Progenitor cell of endocrine pancreas (in vitro differentiated cells): ENCODE data around the gene ATE1. TPM values are rescaled to one million over a fixed set of nuclear protein-coding genes. Genes with fewer than 3 reads are reported as not detected.

Source experiments
- DNase-seq: peaks from one replicate; pipeline ENCODE4 v3.0.0; 2021; ENCODE audit warnings: low spot score; ENCODE audit not compliant: unreplicated experiment
- H3K27ac Mint-ChIP-seq: 2 replicates; pipeline ENCODE4 v1.8.0; 2021; ENCODE audit warnings: mild to moderate bottlenecking, moderate library complexity, mixed read lengths
- H3K27me3 Mint-ChIP-seq: 2 replicates; pipeline ENCODE4 v1.8.0; 2021; ENCODE audit warnings: mixed read lengths
- H3K36me3 Mint-ChIP-seq: 2 replicates; pipeline ENCODE4 v1.8.0; 2022; ENCODE audit warnings: mixed read lengths; ENCODE audit not compliant: insufficient read depth
- H3K4me1 Mint-ChIP-seq: 2 replicates; pipeline ENCODE4 v1.8.0; 2021; ENCODE audit warnings: low read depth, mixed read lengths
- H3K4me3 Mint-ChIP-seq: 2 replicates; pipeline ENCODE4 v1.8.0; 2021; ENCODE audit warnings: low read depth, mild to moderate bottlenecking, moderate library complexity, mixed read lengths
- H3K9me3 Mint-ChIP-seq: 2 replicates; pipeline ENCODE4 v1.8.0; 2021; ENCODE audit warnings: low read depth, mixed read lengths
- total RNA-seq: library from RNA; stranded (reverse); gene quantifications from 2 replicates; pipeline ENCODE4 v1.2.1, GENCODE V29; 2021
- TF ChIP-seq, protein P1 (sequence below): fragments of 200-600 bp; sonication (generic); IDR thresholded peaks from one replicate; pipeline ENCODE4 v1.5.0; 2021; ENCODE audit warnings: antibody characterized with exemption, mild to moderate bottlenecking; ENCODE audit not compliant: unreplicated experiment

Gene ATE1
- total RNA-seq, 1 donor from 2014 or later = 41.0 TPM

DNA sequence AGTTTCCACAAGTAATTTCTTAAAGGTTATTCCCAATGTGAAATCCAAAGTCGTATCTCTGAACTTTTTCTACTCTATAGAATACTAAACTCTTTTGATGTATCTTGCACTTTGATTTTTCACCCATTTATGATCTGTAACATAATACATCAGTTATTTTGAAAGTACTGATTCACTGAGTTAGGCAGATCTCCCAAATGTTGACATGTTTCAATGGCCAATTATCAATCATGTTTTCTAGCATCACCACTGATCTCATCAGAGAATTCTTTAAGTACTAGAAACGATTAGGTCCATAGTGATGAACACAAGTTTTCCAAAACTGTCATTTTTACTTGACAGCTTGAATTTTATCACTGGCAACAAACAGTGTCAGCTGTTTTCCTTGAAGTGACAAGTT is 119.0 kb downstream of the ATE1 start:
- H3K4me3 Mint-ChIP-seq = no peak overlapping the region
- DNase-seq = no peak
- peaks cover 7% of the 10 kb centered on the region for H3K4me1 Mint-ChIP-seq
- peaks cover 4% of the 10 kb centered on the region for H3K36me3 Mint-ChIP-seq
- H3K27ac Mint-ChIP-seq = no peak overlapping the region
- TF ChIP-seq, protein P1, sequence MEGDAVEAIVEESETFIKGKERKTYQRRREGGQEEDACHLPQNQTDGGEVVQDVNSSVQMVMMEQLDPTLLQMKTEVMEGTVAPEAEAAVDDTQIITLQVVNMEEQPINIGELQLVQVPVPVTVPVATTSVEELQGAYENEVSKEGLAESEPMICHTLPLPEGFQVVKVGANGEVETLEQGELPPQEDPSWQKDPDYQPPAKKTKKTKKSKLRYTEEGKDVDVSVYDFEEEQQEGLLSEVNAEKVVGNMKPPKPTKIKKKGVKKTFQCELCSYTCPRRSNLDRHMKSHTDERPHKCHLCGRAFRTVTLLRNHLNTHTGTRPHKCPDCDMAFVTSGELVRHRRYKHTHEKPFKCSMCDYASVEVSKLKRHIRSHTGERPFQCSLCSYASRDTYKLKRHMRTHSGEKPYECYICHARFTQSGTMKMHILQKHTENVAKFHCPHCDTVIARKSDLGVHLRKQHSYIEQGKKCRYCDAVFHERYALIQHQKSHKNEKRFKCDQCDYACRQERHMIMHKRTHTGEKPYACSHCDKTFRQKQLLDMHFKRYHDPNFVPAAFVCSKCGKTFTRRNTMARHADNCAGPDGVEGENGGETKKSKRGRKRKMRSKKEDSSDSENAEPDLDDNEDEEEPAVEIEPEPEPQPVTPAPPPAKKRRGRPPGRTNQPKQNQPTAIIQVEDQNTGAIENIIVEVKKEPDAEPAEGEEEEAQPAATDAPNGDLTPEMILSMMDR = no peak
- H3K27me3 Mint-ChIP-seq = no peaks in the 10 kb centered on the region
- no peaks in the 10 kb centered on the region for H3K9me3 Mint-ChIP-seq

DNA sequence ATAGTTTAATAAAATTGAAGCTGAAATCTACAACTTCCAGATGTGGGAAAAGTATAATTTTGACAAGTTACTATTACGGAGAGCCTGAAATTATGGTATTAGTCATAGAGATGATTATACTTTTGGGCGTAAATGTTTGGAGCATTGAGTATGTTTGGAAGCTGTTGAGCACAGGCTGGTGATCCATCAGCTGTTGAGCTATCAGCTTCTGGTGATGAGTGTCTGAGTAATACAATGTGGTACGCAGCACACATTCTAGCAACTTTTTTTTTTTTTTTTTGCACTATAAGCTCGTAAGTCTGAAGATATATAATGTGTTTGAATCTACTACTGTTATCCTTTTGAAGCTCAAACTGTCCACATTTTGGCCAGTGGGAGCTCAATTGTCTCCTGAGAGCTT is 123.4 kb downstream of the ATE1 start:
- Mint-ChIP-seq H3K27ac (no peak overlapping the region), H3K9me3 (no peaks in the 10 kb centered on the region), H3K4me1 (peaks cover 4% of the 10 kb centered on the region), H3K4me3 (no peak overlapping the region), H3K36me3 (peaks cover 2% of the 10 kb centered on the region), H3K27me3 (no peaks in the 10 kb centered on the region)
- TF ChIP-seq, protein P1 = no peak
- DNase-seq = no peak

DNA sequence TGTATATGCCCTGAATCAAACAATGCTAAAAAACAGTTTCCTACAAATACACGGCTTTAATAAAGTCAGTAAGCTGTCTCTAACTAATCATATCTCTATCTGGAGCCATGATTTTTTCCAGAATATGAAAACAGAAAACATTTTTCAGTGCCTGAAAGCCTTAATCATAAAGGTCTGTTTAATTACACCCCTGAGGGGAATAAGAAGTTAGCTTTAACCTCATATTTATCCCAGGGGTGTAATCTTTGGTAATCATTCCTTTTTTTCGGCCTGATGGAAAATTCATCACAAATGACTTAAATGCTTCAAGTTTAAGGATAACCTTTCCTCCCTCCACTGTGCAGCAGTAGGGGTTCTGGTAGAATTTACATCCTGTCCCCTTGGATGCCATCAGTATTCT is 124.2 kb downstream of the ATE1 start:
- Mint-ChIP-seq H3K9me3 (no peaks in the 10 kb centered on the region), H3K27me3 (no peaks in the 10 kb centered on the region), H3K27ac (no peak overlapping the region), H3K4me3 (no peak overlapping the region), H3K36me3 (peaks cover 5% of the 10 kb centered on the region), H3K4me1 (peaks cover 4% of the 10 kb centered on the region)
- DNase-seq = no peak
- TF ChIP-seq, protein P1 = no peak

DNA sequence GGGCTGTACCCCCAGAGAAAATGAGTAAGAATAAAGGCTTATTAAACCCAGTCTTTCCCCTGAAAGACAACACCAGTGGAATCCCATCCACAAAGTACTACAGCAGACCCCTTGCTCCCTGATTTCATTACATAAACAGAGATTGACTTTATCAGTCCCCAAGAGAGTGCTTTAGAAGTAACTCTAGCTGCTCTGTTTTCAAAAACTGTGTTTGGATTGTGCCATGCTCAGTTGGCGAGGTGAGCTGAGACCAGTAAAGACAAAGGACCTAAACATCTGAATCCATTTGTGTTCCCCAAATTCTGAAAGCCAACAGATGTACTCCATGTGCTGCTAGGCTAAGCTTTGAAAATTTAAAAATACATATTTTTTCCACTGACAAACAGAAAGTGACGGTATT is 127.0 kb downstream of the ATE1 start:
- no peak overlapping the region for H3K4me3 Mint-ChIP-seq
- no peaks in the 10 kb centered on the region for H3K27me3 Mint-ChIP-seq
- no peaks in the 10 kb centered on the region for H3K9me3 Mint-ChIP-seq
- DNase-seq = no peak
- TF ChIP-seq, protein P1 = no peak
- peaks cover 3% of the 10 kb centered on the region for H3K36me3 Mint-ChIP-seq
- no peak overlapping the region for H3K27ac Mint-ChIP-seq
- no peaks in the 10 kb centered on the region for H3K4me1 Mint-ChIP-seq

DNA sequence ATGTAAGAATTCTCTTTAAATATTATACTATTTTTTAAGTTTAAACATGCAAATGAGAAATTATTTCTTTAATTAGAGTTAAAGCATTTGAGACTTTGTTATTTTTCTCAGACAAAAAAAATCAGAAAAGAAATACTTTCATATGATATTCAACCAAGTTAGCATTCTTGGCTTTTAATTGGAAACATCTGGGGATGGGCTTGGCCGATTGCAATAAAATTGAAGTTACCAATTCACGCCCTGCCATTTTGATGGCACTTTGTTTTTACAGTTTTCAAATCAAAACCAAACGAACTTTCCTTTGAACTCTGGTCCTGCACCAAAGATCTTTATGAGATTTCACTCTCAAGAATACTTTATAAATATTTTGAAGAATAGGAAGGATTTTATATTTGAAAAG is 127.7 kb downstream of the ATE1 start:
- Mint-ChIP-seq H3K27me3 (no peaks in the 10 kb centered on the region), H3K36me3 (peaks cover 3% of the 10 kb centered on the region), H3K4me1 (no peaks in the 10 kb centered on the region), H3K9me3 (no peaks in the 10 kb centered on the region), H3K4me3 (no peak overlapping the region), H3K27ac (no peak overlapping the region)
- no peak for DNase-seq
- TF ChIP-seq, protein P1 = no peak
